Left forelimb (tissue), 1 donor: ENCODE measurements around the gene KDM2A.

Experiments
- DNase-seq: peaks from one replicate; pipeline ENCODE4 v3.0.0-alpha.2; 2018; ENCODE audit warnings: low spot score

KDM2A gene

GRCh38 chr11:67261946-67262681, 143.1 kb downstream of the KDM2A start:
- no peak for DNase-seq

GRCh38 chr11:67262731-67263675, 143.9 kb downstream of the KDM2A start:
- no peak for DNase-seq

- no peak for DNase-seq
These were observed 145.2 kb downstream of the KDM2A start for GRCh38 chr11:67264260-67264659.

GRCh38 chr11:67264877-67265632, 146.0 kb downstream of the KDM2A start:
- no peak for DNase-seq

GRCh38 chr11:67265633-67266448, 146.8 kb downstream of the KDM2A start:
- DNase-seq: peak; percentile 88

GRCh38 chr11:67266449-67267187, 147.6 kb downstream of the KDM2A start, which contains the start of gene GRK2:
Gene GRK2 (plus strand): TSS chr11:67266473. CDS start chr11:67266700, 227 bp downstream.
- peak; percentile 64 for DNase-seq

GRCh38 chr11:67267188-67268080, 148.4 kb downstream of the KDM2A start:
- no peak for DNase-seq

GRCh38 chr11:67268081-67268961, 149.3 kb downstream of the KDM2A start:
- no peak for DNase-seq

- DNase-seq: no peak
These were observed 149.9 kb downstream of the KDM2A start for GRCh38 chr11:67268962-67269268.

GRCh38 chr11:67269401-67270255, 150.6 kb downstream of the KDM2A start:
- no peak for DNase-seq

- DNase-seq: no peak
These were observed 151.5 kb downstream of the KDM2A start for GRCh38 chr11:67270256-67271204.

- DNase-seq: no peak
These were observed 152.1 kb downstream of the KDM2A start for GRCh38 chr11:67271205-67271540.

- no peak for DNase-seq
These were observed 152.7 kb downstream of the KDM2A start for GRCh38 chr11:67271541-67272284.

GRCh38 chr11:67272327-67273259, 153.5 kb downstream of the KDM2A start:
- no peak for DNase-seq
